HCT116 (cell line): Measurements from ENCODE around the gene SLC8A2.

Experiments used
- CTCF ChIP-seq, 3 experiments: fragments of 200-600 bp in 1 of 3; sonication (generic) in 1 of 3; IDR thresholded peaks in 2 of 3; conservative IDR thresholded peaks in 1 of 3; 2 replicates each; pipeline ENCODE4 v1.5.1; 2012 to 2017; ENCODE audit warnings: low read depth in 2 of 3, low read length in 2 of 3, antibody characterized with exemption in 1 of 3, borderline replicate concordance in 1 of 3, control low read depth in 1 of 3, mild to moderate bottlenecking in 1 of 3, mixed read lengths in 1 of 3, mixed run types in 1 of 3, moderate library complexity in 1 of 3; ENCODE audit not compliant: insufficient read depth in 1 of 3
- ELF1 ChIP-seq: IDR thresholded peaks from 2 replicates; pipeline ENCODE4 v1.6.1; 2012; ENCODE audit warnings: low read depth, borderline replicate concordance
- EZH2 ChIP-seq: fragments of 200-600 bp; sonication (generic); IDR thresholded peaks from 2 replicates; pipeline ENCODE4 v1.6.1; 2017; ENCODE audit warnings: antibody characterized with exemption, mixed run types
- MAX ChIP-seq: IDR thresholded peaks from 2 replicates; pipeline ENCODE4 v1.6.1; 2012
- POLR2A ChIP-seq: IDR thresholded peaks from 2 replicates; pipeline ENCODE4 v1.7.0; 2011; ENCODE audit warnings: borderline replicate concordance; ENCODE audit not compliant: insufficient read depth, insufficient read length; ENCODE audit errors: extremely low read depth
- POLR2AphosphoS5 ChIP-seq: IDR thresholded peaks from 2 replicates; pipeline ENCODE4 v1.6.1; 2011; ENCODE audit warnings: mild to moderate bottlenecking, low read depth, low read length, moderate library complexity
- RAD21 ChIP-seq: IDR thresholded peaks from 2 replicates; pipeline ENCODE4 v1.6.1; 2012; ENCODE audit warnings: low read depth, mild to moderate bottlenecking
- SIN3A ChIP-seq: IDR thresholded peaks from 2 replicates; pipeline ENCODE4 v1.6.1; 2012; ENCODE audit warnings: low read depth
- SP1 ChIP-seq: IDR thresholded peaks from 2 replicates; pipeline ENCODE4 v1.6.1; 2012; ENCODE audit warnings: low read depth
- SRF ChIP-seq: IDR thresholded peaks from 2 replicates; pipeline ENCODE4 v1.6.1; 2012; ENCODE audit warnings: low read depth
- YY1 ChIP-seq: IDR thresholded peaks from 2 replicates; pipeline ENCODE4 v1.6.1; 2011; ENCODE audit warnings: low read length, low read depth, moderate library complexity, mild to moderate bottlenecking; ENCODE audit not compliant: insufficient replicate concordance; ENCODE audit errors: extremely low read depth
- ZBTB33 ChIP-seq: IDR thresholded peaks from 2 replicates; pipeline ENCODE4 v1.6.1; 2011; ENCODE audit warnings: mild to moderate bottlenecking, low read length, moderate library complexity; ENCODE audit not compliant: insufficient replicate concordance; ENCODE audit errors: extremely low read depth
- ZNF274 ChIP-seq: fragments of 200-500 bp; sonication (Bioruptor generic); IDR thresholded peaks from 2 replicates; pipeline ENCODE4 v1.6.1; 2014; ENCODE audit warnings: mild to moderate bottlenecking, low read depth, low read length, inconsistent platforms

- TF ChIP-seq CTCF (IDR thresholded peaks at IDR 0.05 in 2 of 3, conservative IDR thresholded peaks at IDR 0.05 in 1 of 3; ENCODE audit: borderline replicate concordance in 1 of 3, insufficient read depth in 1 of 3, low read depth in 2 of 3, low read length in 2 of 3) (no peak), ELF1 (no peak), RAD21 (no peak), POLR2A (no peak), SIN3A (no peak), EZH2 (no peak), YY1 (no peak), SRF (no peak), MAX (no peak), SP1 (no peak), POLR2AphosphoS5 (no peak), ZBTB33 (no peak), ZNF274 (no peak)
Measured at GRCh38 chr19:47520343-47520806, 48.7 kb upstream of the SLC8A2 start.
